NCI-H748 (cell line): ENCODE measurements around the gene SSH3.
A peak's percentile ranks its signal among the peaks of the same experiment; 100 is the strongest.

ENCODE experiments used
- DNase-seq: peaks from one replicate; lab custom pipeline; 2025; ENCODE audit not compliant: unreplicated experiment; lab: John Stamatoyannopoulos, UW

SSH3 gene

DNA sequence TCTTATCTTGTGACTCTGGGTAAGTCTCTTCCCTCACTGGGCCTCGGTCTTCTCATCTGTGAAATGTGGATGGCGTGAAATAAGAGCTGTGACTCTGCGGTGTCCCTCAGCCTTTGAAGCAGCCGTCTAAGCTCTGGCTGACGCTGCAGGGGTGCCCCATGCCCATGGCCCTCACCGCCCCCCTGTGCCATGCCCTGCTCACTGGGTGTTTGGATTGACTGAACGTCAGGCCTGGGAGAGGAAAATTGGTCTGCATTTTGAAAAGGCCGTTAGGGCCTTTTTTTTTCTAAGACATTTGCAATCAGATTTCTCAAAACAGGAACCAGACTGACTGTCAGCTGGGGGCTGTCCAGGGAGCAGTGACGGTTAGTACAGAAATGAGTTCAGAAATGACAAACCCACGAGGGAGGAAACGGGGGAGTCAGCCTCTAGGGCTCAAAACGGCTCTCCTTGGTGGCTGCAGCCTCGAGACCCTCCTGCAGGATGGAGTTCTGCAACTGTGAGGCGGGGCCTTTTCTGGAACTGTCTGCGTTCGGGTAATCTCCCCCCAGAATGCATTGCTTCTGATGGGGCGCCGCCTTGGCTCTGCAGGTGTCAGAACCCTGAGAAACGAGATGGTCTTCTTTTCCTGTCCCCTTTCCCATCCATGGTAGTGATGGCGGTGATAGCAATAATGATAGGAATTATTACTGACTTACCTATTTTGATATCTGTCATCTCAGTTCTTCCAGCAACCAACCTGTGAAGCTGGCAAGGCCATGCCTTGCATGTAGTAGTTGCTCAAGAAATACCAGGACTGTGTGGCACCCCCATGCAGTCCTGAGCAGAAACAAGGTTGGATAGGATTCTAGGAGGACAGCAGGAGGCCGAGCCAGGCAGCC, 35.0 kb upstream of the SSH3 start:
- no peak for DNase-seq

DNA sequence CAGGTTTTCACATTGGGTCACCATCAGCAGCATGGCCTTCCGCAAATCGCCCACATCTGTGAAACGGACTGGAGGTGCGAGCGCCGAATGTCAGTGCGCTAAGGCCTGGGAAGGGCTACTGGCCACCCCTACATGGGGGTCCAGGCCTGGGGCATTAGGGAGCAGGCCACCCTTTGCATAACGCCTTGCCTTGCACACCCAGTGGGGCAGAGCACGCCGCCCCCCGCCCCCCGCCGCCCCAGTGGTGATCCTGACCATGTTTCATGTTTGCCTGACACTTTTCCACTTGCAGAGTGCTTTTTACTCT, 34.4 kb upstream of the SSH3 start:
- DNase-seq = no peak

DNA sequence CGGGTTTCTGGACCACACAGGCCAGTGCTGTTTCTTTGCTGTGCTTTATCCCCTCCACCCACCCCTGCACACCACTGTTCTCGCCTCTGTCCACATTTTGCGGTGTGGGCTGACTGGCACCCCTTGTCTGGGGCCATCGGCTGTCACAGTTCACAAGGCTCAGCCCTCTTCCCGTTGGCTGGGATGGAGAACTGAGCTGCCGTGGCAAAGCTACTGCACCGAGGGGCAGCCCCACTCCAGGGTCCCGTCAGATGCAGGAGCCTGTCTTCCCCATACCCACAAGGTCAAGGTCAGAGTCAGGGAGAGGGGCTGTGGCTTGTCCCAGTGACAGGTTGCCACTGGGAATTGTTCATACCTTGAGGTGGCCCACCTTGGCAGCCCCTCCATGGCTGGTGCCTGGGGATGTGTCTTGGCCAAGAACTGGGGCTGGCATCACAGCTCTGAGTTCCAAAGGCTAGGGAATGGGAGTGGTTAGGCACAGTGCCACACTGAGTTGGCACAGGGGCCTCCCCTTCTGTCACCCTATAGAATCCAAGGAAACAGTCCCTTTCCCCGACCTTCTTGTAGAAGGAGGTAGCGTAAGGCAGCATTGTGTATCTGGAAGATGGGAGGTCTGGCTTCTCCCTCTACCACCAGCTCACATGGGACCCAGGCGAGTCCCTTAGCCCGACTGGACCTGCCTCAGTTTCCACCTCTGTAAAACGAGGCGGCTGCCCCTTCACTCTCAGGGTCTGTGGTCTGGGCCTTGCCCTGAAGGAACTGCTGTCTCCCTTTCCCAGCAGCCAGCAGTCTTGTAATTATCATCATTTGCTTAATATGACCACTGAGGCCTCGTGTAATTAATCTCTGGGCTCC, 33.7 kb upstream of the SSH3 start:
- DNase-seq = no peak

DNA sequence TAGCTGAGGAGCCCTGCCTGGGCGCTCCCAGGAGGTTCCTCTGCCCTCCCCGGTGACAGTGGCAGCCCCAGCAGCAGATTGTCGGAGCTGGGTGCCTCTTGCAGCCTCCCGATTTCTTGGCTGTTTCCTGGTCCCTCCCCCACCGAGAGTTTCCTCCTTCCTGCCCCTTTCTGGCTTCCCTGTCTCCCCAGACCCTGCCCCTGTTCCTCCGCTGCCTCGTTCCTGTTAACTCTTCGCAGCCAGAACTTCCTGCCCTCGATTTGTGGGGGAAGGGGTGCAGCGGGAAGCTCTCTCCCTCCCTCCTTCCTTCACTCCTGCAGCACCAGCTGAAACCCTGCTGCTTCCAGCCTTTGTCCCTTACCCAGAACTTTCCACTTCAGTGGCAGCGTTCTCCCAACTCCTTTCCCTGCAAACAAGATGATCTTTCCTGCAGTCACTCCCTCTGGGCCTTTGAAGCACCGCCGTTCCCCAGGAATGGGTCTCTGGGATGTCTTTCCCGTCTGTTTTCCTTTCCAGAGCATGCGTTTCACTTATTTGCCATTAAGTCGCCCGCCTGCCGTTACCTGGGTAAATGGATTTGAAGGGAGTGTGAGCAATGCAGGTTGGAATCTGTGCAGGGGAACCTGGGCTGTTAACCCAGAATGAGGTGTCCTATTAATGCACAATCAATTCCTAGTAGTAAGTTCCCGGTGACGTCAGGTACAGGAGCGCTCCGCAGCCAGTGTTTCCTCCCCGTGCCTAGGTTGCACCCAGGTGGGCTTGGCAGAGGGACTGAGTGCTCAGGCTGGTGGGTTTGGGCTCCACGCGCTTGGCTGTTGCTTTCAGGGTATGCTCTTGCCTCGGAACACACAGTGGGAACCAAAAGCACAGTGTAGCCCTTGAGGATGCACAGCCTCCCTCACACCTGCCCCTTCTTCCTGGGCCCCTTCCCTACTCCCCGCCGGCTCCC, 32.8 kb upstream of the SSH3 start:
- no peak for DNase-seq

DNA sequence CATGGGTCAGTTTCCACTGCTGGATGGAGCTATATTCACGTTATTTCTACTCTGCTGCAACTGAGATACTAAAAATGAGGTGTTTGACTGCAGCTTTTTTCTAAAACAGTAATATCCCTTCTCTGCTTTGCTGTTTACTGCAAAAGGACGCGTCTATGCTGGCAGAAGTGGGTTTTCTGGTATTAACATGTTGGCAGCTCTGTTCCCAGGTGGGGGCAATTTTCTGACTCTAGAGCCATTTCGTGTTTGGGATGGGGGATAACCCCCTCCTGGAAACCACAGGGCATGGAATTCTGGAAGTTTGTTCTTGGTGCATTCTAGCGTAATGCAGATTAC, 32.2 kb upstream of the SSH3 start:
- no peak for DNase-seq

DNA sequence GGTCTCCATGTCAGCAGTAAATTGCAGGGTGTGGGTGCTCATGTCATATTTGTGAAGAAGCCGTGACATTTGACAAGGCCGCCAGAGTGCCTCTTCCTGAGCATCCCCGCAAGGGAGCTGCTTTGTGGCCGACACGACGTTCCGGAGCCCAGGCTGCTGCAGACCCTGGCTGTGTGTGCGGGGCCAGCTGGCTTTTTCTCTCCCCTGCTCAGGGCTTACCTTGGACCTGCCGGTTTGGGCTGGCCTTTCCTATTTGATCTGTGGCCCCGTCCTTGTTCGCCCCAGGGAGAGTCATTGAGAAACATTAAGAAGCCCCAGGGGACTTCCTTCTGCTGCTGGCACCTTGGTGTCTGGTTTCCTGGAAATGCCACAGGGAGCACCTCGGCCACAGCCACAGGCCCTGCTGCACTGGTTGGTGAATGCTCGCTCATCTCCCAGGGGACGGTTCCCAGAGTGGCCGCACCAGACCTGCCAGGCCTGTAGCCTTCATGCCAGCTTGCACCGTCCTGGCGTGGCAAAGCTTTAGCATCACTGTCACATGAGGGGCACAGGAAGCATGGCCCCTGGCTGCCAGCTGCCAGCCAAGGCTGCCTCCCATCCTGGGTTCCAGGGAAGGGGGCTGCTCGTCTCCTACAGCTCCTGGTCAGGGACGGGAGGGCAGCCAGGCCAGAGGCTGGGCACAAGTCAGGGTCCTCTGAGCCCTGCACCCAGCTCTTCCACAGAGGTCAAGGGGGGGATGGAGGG, 31.6 kb upstream of the SSH3 start:
- DNase-seq = no peak

DNA sequence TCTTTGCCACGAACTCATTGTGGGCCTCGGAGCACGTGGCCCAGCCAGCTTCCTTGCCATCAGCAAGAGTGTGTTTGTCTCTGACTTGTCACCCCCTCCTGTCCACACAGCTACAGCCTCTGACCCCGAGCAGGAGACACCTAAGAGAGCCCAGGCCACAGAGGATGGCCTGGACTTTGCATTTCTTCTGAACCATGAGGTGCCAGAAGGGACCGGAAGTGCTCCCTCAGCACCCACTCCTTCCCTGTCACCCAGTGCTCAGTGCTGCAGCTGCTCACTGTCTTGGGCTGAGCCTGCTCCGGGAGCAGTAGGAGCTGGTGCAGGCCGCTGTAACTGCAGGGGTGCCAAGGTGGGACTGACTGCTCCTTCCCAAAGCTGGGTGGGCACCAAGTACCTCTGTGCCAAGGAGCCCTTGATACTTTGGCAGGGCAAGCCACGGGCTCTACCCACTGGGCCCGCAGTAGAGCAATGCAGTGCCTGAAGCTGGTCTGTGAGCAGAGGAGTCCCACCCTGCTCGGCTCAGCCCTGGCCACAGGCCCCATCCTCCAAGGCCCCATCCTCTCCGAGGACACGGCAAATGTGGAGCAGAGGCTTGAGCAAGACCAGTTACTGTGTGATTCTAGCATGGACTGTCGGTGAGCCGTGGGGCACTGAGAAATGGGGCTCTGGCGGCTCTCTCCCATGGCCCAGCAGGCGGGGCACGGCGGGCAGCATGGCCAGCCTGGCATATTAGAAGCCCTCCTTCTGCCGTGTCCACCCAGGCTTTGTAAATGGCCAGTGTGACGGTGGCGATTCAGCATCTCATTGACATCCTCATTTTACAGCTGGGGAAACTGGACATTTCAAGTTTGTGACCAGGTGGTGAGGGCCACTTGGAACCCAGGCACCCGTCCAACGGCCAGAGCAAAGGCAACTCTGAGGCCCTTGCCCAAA, 30.7 kb upstream of the SSH3 start:
- DNase-seq = no peak

DNA sequence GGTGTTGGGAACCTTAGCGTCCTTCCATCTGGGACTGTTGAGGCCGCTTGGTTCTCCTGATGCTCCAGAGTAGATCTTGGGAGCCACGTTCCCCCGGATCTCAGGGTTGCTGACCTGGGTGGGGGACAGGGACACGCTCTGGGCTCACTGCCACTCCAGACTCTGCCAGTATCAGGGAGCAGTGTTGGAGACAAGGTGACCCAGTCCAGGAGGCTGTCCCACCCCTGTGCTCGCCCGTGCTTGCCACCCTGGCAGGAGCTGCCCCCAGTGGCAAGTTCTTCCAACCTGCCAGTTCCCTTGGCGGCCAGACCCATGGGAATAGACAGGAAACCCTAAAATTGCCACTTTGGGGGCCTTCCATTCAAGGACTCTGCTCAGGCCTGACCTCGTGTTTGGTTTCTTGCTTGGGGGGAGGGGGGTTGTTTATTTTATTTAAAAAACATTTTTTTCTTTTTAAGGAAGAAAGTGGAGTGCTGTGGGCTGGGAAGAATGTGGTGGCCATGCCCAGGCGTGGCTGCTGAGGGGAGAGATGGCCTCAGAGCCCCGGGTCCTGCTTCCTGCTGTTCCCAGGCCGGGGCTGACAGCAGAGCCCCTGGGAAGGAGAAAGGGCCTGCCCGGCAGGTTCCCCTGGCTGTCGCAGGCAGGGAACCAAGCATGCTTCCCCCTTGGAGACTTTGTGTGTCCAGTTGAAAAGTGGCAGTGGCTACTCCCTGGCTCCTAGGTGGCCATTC, 29.9 kb upstream of the SSH3 start:
- no peak for DNase-seq

DNA sequence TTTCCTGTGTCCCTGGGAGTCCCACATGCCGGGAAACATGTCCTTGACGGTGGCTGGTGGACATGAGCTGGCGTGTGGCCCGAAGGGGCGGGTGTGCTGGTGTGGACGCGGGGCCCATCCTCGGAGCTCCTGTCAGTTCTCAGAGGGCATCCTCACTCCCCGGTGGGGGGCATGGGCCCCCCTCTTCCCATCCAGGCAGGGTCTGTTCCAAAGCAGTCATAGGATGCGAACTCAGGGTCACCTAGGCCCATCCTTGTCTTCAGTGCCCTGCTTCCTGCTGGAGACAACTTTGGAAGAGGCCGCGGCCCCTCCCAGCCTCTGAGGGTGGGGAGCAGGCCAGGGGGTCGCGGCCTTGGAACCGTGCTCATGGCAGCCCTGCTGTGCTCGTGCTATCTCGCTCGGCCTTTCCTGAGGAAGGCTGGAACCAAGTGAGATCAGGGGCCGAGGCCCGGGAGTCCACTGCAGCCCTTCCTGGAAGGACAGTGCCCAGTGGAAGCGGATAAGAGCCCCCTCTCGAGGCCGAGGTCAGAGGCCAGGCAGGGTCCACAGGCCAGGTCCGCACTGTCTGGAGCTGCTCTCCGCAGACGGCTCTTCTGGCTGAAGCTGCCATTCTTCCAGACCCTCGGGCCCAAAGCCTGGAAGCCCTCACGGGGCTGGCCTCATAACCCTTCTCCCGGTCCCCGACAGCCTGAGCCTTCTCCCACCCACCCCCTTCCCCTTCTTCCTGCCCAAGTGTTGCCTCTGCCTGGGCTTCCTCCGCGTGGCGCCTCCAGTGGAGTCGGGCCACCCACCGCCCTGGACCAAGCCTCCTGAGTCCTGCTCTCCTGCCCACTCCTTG, 28.3 kb upstream of the SSH3 start:
- no peak for DNase-seq

DNA sequence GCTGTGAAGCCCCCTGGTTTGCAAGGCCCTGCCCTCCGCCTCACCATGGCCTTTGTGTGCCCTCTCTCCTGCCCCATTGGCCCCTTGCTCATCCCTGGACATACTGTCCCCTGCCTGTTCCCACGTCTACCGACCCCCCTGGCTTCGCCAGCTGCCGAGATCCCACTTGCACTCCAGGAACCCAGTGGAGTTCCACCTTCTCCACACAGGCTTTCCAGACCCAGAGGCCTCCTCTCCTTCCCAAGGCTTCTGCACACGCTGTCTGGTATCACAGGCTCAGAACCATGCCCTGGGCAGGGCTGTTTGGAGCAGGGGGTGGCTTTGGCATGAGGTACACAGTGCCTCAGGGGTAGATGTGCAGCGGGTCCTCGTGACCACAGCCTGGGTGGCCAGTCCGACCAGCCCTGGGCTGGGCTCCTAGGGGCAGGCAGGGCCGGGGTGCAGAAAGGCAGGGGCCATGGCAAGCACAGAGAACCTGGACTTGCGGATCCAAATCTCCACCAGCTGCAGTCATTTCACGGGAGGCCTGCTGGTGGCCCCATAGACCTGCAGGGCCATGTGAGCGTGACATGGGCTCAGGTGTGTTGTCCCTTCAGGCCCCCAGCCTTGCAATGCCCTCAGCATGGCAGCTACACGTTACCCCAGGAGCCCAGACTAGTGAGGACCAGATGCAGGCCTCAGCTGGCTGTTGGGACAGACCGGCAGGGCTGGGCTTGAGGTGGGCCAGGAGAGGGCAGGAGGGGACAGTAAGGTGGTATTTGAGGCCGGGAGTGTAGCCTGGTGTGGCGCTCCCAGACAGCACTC, 27.5 kb upstream of the SSH3 start:
- no peak for DNase-seq

DNA sequence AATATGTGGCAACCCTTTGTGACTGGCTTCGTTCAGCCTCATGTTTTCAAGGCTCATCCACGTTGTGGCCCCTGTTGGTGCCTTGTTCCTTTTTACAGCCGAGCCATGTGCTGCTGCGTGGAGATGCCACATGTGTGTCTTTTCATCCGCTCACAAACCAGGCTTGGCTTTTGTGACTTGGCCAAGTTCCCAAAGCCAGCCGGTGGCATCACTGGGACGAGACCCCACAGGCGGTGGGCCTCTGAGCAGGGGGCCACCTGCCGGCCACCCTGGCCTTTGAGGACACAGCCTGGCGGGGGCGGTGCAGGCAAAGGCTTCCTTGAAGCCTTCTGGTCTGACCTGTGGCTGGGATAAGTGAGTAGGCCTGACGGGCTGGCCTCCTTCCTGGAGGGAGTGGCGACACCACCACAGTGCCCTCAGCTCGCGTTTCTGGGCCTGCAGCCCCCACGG, 26.5 kb upstream of the SSH3 start:
- no peak for DNase-seq

DNA sequence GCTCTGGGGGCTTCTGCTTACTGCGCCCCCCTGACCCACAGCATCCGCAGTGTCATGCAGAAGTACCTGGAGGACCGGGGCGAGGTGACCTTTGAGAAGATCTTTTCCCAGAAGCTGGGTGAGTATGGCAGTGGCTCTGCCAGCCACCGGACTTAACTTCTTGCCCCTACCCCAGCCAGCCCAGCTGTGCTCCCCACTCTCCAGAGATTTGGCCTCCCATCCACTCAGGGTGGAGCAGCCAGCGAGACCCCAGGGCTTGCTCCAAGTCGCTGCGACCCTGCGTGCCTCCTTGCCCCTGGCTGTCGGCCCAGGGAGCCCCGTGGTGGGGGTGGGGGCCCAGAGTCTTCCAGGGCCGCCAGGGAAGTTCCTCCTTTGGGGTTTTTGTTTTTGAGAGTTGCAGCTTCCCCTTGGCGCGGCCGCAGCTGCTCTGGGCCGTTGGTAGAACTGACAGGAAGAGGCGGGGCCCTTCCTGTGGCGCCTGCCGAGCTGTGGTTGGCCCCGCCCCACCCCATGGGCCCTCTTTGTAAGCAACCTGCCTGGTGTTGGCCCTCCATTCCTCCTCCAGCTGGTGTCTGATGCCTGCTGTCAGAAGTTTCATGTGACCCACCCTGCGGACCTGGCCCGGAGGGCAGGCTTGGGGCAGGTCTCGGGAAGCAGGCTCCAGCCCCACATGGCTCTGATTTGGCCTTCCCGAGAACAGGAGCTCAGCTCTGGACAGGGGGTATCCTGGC, 25.9 kb upstream of the SSH3 start:
- DNase-seq = peak; percentile 80

DNA sequence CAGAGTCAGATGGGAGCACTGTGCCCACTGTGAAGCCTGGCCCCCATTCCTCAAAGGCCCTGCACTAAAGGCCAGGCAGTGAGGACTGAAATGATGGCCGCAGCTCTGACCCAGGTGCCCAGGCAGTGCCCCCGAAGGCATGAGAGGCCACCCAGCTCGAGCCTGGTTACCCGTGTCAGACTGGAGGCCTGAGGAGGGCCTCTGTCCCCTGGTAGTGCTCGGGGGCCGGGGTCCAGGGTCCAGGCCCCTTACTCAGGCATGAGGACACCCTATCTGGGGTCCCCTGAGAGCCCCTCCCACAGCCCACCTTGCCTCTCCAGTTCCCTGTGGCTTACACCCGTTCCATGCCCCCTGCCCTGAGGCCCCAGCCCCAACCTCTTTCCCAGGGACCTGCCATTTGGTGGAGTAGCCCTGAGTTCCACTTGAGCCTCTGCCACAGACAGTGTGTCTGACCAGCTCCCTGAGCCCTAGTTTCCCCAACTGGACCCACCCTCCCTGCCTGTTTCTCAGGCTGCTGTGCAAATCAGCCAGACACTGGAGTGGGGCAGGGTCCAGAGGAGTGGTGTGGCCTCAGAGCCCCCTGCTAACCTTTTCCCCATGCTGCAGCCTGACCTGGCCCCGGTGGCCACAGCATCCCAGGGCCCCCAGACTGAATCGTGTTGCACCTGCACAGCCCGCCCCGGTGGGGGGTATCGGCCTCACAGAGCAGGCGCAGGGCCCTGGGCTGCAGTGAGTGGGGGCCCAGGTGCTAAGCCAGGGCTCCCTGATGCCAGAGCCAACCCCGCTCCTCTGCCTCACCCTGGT, 25.0 kb upstream of the SSH3 start:
- no peak for DNase-seq

DNA sequence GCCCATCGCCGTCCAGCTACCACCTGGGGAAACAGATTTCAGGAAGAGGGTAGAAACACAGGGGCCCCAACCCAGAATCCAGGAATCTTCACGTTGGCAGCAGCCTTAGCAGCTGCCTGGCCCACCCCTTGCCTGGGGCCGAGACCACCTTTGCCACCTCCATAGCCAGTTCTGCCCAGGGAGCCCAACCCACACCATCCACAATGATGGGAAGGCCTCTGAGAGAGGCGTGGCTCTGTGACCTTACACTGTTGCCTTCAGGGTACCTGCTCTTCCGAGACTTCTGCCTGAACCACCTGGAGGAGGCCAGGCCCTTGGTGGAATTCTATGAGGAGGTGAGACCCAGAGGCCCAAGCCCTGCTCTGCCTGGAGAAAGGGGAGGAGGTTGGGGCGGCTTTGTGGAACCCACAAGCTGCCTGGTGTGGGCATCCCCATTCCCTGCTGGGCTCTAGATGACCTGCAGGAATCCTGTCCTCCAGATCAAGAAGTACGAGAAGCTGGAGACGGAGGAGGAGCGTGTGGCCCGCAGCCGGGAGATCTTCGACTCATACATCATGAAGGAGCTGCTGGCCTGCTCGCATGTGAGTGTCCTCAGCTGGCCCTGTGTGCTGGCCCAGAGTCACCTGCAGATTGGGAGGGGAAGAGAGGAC, 24.3 kb upstream of the SSH3 start:
- no peak for DNase-seq
